GM19099 (cell line): ENCODE results near the gene GRAP2.

Experiments used
- POLR2A ChIP-seq: IDR thresholded peaks from 3 replicates; pipeline ENCODE4 v1.6.1; 2011; ENCODE audit warnings: low read depth; ENCODE audit not compliant: insufficient read length; ENCODE audit errors: extremely low read depth

GRAP2 gene

GRCh38 chr22:39990686-39991085 is 89.8 kb downstream of the GRAP2 start:
- no peak for TF ChIP-seq POLR2A

GRCh38 chr22:39991159-39991860 is 90.4 kb downstream of the GRAP2 start:
- TF ChIP-seq POLR2A = no peak

- TF ChIP-seq POLR2A = no peak
Measured at GRCh38 chr22:39992088-39992826, 91.4 kb downstream of the GRAP2 start.

GRCh38 chr22:39994041-39994565 is 93.2 kb downstream of the GRAP2 start:
- no peak for TF ChIP-seq POLR2A

GRCh38 chr22:39994566-39995392 is 93.9 kb downstream of the GRAP2 start, which contains the start of gene FAM83F:
TSS of gene FAM83F (plus strand) at chr22:39994954. CDS start at chr22:39995043, 89 bp downstream.
- no peak for TF ChIP-seq POLR2A

GRCh38 chr22:39995393-39996252 is 94.7 kb downstream of the GRAP2 start:
- no peak for TF ChIP-seq POLR2A

- no peak for TF ChIP-seq POLR2A
Measured at GRCh38 chr22:39996732-39997131, 95.8 kb downstream of the GRAP2 start.

GRCh38 chr22:39997421-39997820 is 96.5 kb downstream of the GRAP2 start:
- no peak for TF ChIP-seq POLR2A

GRCh38 chr22:39997939-39998726 is 97.2 kb downstream of the GRAP2 start:
- no peak for TF ChIP-seq POLR2A

GRCh38 chr22:39999144-39999757 is 98.4 kb downstream of the GRAP2 start:
- TF ChIP-seq POLR2A = no peak

- no peak for TF ChIP-seq POLR2A
Measured at GRCh38 chr22:40000171-40000570, 99.3 kb downstream of the GRAP2 start.

GRCh38 chr22:40001106-40001505 is 100.2 kb downstream of the GRAP2 start:
- no peak for TF ChIP-seq POLR2A
